ENCODE results near the gene COMTD1. TPM values are rescaled to one million over a fixed set of nuclear protein-coding genes. Genes with fewer than 3 reads are reported as not detected.

COMTD1 gene
- total and polyA plus RNA-seq, 2 of the 13 experiments (the other 11 are each of a cell fraction or from before 2014, with no cell fraction given), result 11.8 to 18.4 TPM

- TF ChIP-seq ZBTB40 (IDR thresholded peaks at IDR 0.05), result no peak
- TF ChIP-seq ZBTB40 (CRISPR knock-in tag; IDR thresholded peaks at IDR 0.05), result peak; percentile 50; the same call in 1 of the 2 replicates
- no peak for TF ChIP-seq PLRG1 (conservative IDR thresholded peaks at IDR 0.05)
- no peak for TF ChIP-seq JDP2 (CRISPR knock-in tag; IDR thresholded peaks at IDR 0.05; ENCODE audit: borderline replicate concordance)
- no peak for TF ChIP-seq FLYWCH1 (CRISPR knock-in tag; IDR thresholded peaks at IDR 0.05)
- TF ChIP-seq HNRNPUL1 (IDR thresholded peaks at IDR 0.05; ENCODE audit: low read depth, low read length), result no peak; the same call in 1 of the 2 replicates
- no peak for TF ChIP-seq ZNF33B (CRISPR knock-in tag; IDR thresholded peaks at IDR 0.05)
- TF ChIP-seq E2F2 (CRISPR knock-in tag; IDR thresholded peaks at IDR 0.05; ENCODE audit: borderline replicate concordance), result no peak
- TF ChIP-seq ZNF468 (CRISPR knock-in tag; IDR thresholded peaks at IDR 0.05), result no peak
- TF ChIP-seq ZNF17 (CRISPR knock-in tag; IDR thresholded peaks at IDR 0.05), result no peak
- TF ChIP-seq ATF5 (CRISPR knock-in tag; IDR thresholded peaks at IDR 0.05; ENCODE audit: low read depth), result 0 out of 2 replicates have a peak, but pooled peaks have one; percentile 29
- no peak for TF ChIP-seq SIN3B (IDR thresholded peaks at IDR 0.05; ENCODE audit: low read length)
- peak; percentile 35; the same call in 1 of the 2 replicates for TF ChIP-seq SIN3A (IDR thresholded peaks at IDR 0.05; ENCODE audit: borderline replicate concordance, low read depth, low read length)
- TF ChIP-seq BHLHE40 (IDR thresholded peaks at IDR 0.05; ENCODE audit: low read length), result peak; percentile 93
- no peak for TF ChIP-seq TCF12 (IDR thresholded peaks at IDR 0.05)
- TF ChIP-seq TCF12 (CRISPR knock-in tag; IDR thresholded peaks at IDR 0.05), result no peak; the same call in 1 of the 2 replicates
- TF ChIP-seq ZNF3 (CRISPR knock-in tag; IDR thresholded peaks at IDR 0.05), result no peak
- TF ChIP-seq KDM6A (CRISPR knock-in tag; IDR thresholded peaks at IDR 0.05; ENCODE audit: low read depth), result no peak
- peak; percentile 83 for TF ChIP-seq ZNF335 (CRISPR knock-in tag; IDR thresholded peaks at IDR 0.05)
- TF ChIP-seq ZNF790 (CRISPR knock-in tag; IDR thresholded peaks at IDR 0.05; ENCODE audit: borderline replicate concordance), result peak; percentile 69; the same call in 1 of the 2 replicates
- TF ChIP-seq FOXO1 (CRISPR knock-in tag; IDR thresholded peaks at IDR 0.05), result 0 out of 2 replicates have a peak, but pooled peaks have one; percentile 30
Measured at GRCh38 chr10:75235375-75236177, at the start of gene COMTD1 (continued).
